ENCODE measurements around the gene ESM1.

The ESM1 gene

DNA sequence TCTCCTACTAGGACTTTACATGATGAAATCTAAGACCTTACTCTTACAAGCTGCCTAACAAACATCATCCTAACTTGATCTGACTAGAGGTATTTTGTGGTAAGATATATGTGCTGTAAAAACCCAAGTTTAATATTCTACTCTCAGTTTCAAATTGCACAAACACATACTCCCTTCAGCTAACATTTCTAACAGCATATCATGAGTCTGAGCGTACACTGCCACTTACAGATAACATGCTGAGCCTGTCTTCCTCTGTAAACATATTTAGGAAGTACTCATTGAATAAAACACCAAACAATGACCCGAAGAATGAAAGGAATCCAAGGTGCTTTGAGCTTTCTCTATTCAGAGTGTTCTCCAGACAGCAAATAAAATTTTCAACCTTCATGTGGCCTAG lies 7.9 kb upstream of the ESM1 start:
- peaks cover 16% of the 10 kb centered on the region for H3K4me1 Mint-ChIP-seq
- DNase-seq, result no peak
- H3K27me3 Mint-ChIP-seq (ENCODE audit: low read depth, poor library complexity), result no peaks in the 10 kb centered on the region
- no peak overlapping the region for H3K27ac Mint-ChIP-seq
- H3K36me3 Mint-ChIP-seq (ENCODE audit: low read depth), result no peaks in the 10 kb centered on the region
- no peak overlapping the region for H3K4me3 Mint-ChIP-seq
- no peaks in the 10 kb centered on the region for H3K9me3 Mint-ChIP-seq
- TF ChIP-seq, protein P1, sequence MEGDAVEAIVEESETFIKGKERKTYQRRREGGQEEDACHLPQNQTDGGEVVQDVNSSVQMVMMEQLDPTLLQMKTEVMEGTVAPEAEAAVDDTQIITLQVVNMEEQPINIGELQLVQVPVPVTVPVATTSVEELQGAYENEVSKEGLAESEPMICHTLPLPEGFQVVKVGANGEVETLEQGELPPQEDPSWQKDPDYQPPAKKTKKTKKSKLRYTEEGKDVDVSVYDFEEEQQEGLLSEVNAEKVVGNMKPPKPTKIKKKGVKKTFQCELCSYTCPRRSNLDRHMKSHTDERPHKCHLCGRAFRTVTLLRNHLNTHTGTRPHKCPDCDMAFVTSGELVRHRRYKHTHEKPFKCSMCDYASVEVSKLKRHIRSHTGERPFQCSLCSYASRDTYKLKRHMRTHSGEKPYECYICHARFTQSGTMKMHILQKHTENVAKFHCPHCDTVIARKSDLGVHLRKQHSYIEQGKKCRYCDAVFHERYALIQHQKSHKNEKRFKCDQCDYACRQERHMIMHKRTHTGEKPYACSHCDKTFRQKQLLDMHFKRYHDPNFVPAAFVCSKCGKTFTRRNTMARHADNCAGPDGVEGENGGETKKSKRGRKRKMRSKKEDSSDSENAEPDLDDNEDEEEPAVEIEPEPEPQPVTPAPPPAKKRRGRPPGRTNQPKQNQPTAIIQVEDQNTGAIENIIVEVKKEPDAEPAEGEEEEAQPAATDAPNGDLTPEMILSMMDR (IDR thresholded peaks at IDR 0.05), result no peak

DNA sequence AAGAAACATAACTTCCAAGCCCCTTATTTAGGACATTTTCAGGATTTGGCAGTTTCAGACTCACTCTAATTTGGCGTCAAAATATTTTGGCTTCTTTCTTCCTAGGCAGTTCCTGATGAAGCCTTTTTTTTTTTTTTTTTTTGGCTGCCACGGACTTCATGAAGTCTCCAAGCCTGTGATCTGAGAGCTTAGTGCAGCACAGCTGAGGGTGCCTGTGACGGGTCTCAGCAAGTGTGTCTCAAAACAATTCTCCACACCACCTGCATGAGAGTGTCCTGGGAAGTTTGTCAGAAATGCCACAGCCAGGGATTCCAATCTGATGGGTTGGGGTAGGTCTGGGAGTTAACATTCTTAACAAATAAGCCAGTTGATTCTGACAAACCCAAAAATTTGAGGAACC lies 6.0 kb upstream of the ESM1 start:
- TF ChIP-seq, protein P1 (IDR thresholded peaks at IDR 0.05), result no peak
- Mint-ChIP-seq H3K36me3 (ENCODE audit: low read depth) (no peaks in the 10 kb centered on the region), H3K27ac (no peak overlapping the region), H3K4me1 (peaks cover 8% of the 10 kb centered on the region), H3K9me3 (no peaks in the 10 kb centered on the region), H3K27me3 (ENCODE audit: low read depth, poor library complexity) (peaks cover 2% of the 10 kb centered on the region), H3K4me3 (no peak overlapping the region)
- DNase-seq, result no peak

DNA sequence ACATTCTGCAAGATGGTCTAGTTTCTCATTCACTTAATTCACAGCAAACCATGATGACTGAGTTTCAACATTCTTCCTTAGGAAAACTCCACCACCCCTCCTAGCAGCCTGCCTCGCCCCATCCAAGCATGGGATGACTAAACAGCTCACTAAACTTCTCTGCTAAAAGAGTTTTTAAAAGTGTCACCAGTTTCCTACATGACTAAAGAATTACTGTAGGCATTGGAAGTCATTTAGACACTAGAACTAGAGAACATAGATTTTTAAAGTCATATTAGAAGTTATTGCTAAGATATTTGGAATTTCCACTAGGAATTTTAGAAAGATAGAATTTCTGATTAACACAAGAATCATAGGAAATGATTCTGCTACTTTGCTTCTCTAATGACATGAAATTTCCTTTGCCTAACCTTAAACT lies 5.5 kb upstream of the ESM1 start:
- DNase-seq, result no peak
- TF ChIP-seq, protein P1 (IDR thresholded peaks at IDR 0.05), result no peak

DNA sequence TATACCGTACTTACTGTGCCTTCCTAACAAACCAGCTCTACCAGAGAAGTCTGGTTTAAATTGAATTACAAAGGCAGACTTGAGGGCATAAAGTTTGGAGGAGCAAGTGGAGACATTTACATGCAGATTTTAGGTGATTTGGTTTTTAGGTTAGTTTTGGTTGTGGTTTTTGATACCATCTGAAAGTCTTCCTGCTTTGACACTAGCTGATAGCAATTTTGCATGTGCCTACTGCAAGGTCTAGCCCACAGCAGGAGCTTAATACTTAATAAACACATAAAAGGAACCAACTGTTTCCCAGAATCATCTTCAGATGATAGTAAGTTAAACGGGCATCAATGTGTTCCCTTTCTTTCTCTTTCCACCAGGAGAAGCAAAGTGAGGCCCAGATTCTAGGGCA lies 3.4 kb upstream of the ESM1 start:
- Mint-ChIP-seq H3K9me3 (no peaks in the 10 kb centered on the region), H3K4me3 (no peak overlapping the region), H3K27me3 (ENCODE audit: low read depth, poor library complexity) (peaks cover 6% of the 10 kb centered on the region), H3K36me3 (ENCODE audit: low read depth) (no peaks in the 10 kb centered on the region), H3K27ac (no peak overlapping the region), H3K4me1 (peaks cover 16% of the 10 kb centered on the region)
- no peak for DNase-seq
- TF ChIP-seq, protein P1 (IDR thresholded peaks at IDR 0.05), result no peak

More for the DNA sequence above, 5.5 kb upstream of the ESM1 start:
- no peak overlapping the region for H3K27ac Mint-ChIP-seq
- no peaks in the 10 kb centered on the region for H3K36me3 Mint-ChIP-seq (ENCODE audit: low read depth)
- H3K27me3 Mint-ChIP-seq (ENCODE audit: low read depth, poor library complexity), result peaks cover 2% of the 10 kb centered on the region
- H3K4me1 Mint-ChIP-seq, result peaks cover 7% of the 10 kb centered on the region
- H3K9me3 Mint-ChIP-seq, result no peaks in the 10 kb centered on the region
- no peak overlapping the region for H3K4me3 Mint-ChIP-seq

- TF ChIP-seq, protein P1 (IDR thresholded peaks at IDR 0.05), result no peak
- Mint-ChIP-seq H3K27me3 (ENCODE audit: low read depth, poor library complexity) (peaks cover 6% of the 10 kb centered on the region), H3K4me1 (peaks cover 16% of the 10 kb centered on the region), H3K9me3 (no peaks in the 10 kb centered on the region), H3K36me3 (ENCODE audit: low read depth) (no peaks in the 10 kb centered on the region), H3K27ac (no peak overlapping the region), H3K4me3 (no peak overlapping the region)
- no peak for DNase-seq
These were observed 2.8 kb upstream of the ESM1 start for GRCh38 chr5:54988218-54988617.

- Mint-ChIP-seq H3K27ac (peak overlapping the region; percentile 66), H3K36me3 (ENCODE audit: low read depth) (no peaks in the 10 kb centered on the region), H3K27me3 (ENCODE audit: low read depth, poor library complexity) (peaks cover 6% of the 10 kb centered on the region), H3K9me3 (no peaks in the 10 kb centered on the region), H3K4me1 (peaks cover 16% of the 10 kb centered on the region), H3K4me3 (no peak overlapping the region)
- no peak for DNase-seq
- TF ChIP-seq, protein P1 (IDR thresholded peaks at IDR 0.05), result no peak
These were observed 869 bp upstream of the ESM1 start for GRCh38 chr5:54986269-54986654.

Data from nephron progenitor cell (in vitro differentiated cells).